NCI-H82 treated with DMSO at 0.1 percent for 48 hours (cell line): Measurements from ENCODE around the gene ABHD14A.

Source experiments
- DNase-seq: peaks from one replicate; lab custom pipeline; 2025; ENCODE audit not compliant: unreplicated experiment; lab: John Stamatoyannopoulos, UW

ABHD14A gene

GRCh38 chr3:52015438-52016228, 40.8 kb downstream of the ABHD14A start:
- DNase-seq, result no peak

GRCh38 chr3:52017586-52017985, 42.7 kb downstream of the ABHD14A start:
- DNase-seq, result no peak

GRCh38 chr3:52018319-52019000, 43.6 kb downstream of the ABHD14A start:
- DNase-seq, result no peak

GRCh38 chr3:52019352-52020080, 44.7 kb downstream of the ABHD14A start:
- no peak for DNase-seq

GRCh38 chr3:52020796-52021195, 45.9 kb downstream of the ABHD14A start:
- no peak for DNase-seq

GRCh38 chr3:52021489-52022268, 46.8 kb downstream of the ABHD14A start:
- DNase-seq, result peak; percentile 86

GRCh38 chr3:52022323-52023100, 47.6 kb downstream of the ABHD14A start:
- DNase-seq, result no peak

GRCh38 chr3:52023101-52023770, 48.4 kb downstream of the ABHD14A start:
- no peak for DNase-seq

GRCh38 chr3:52023860-52024764, 49.2 kb downstream of the ABHD14A start:
- no peak for DNase-seq

- no peak for DNase-seq
These were observed 50.0 kb downstream of the ABHD14A start for GRCh38 chr3:52024765-52025452.

GRCh38 chr3:52025453-52025852, 50.6 kb downstream of the ABHD14A start:
- DNase-seq, result no peak

GRCh38 chr3:52026041-52026440, 51.2 kb downstream of the ABHD14A start:
- DNase-seq, result peak; percentile 87

- no peak for DNase-seq
These were observed 53.7 kb downstream of the ABHD14A start for GRCh38 chr3:52028572-52028971.

- no peak for DNase-seq
These were observed 54.2 kb downstream of the ABHD14A start for GRCh38 chr3:52029053-52029452.

GRCh38 chr3:52029535-52029934, 54.7 kb downstream of the ABHD14A start:
- no peak for DNase-seq
